Tibial artery (tissue), 4 donors: ENCODE data around the gene PALLD.
A peak's percentile ranks its signal among the peaks of the same experiment; 100 is the strongest.

ENCODE experiments used
- DNase-seq, 2 donors: peaks; one replicate each; pipeline ENCODE4 v3.0.0-alpha.2; 2019
- H3K27ac ChIP-seq, 2 donors: fragments of 200-600 bp; sonication (generic) in 1 of 2; 1 replicate in 1 of 2; 2 replicates in 1 of 2; pipeline ENCODE4 v1.5.1; 2018 to 2019; ENCODE audit warnings: mild to moderate bottlenecking in 1 of 2
- H3K27me3 ChIP-seq, 2 donors: fragments of 200-600 bp; sonication (generic) in 1 of 2; one replicate each; pipeline versions ENCODE4 v1.5.1 to v1.6.0; 2016 to 2019
- H3K36me3 ChIP-seq, 3 donors: fragments of 200-600 bp; sonication (generic) in 2 of 3; one replicate each; pipeline ENCODE4 v1.5.1; 2016 to 2019; ENCODE audit warnings: mild to moderate bottlenecking in 2 of 3
- H3K4me1 ChIP-seq, 4 donors: fragments of 200-600 bp; sonication (generic) in 2 of 4; 1 replicate in 3 of 4; 2 replicates in 1 of 4; pipeline ENCODE4 v1.5.1; 2016 to 2019
- H3K4me3 ChIP-seq, 2 donors: fragments of 200-600 bp; sonication (generic) in 1 of 2; 1 replicate in 1 of 2; 2 replicates in 1 of 2; pipeline ENCODE4 v1.5.1; 2018 to 2019; ENCODE audit warnings: mild to moderate bottlenecking in 2 of 2
- H3K9me3 ChIP-seq, 3 donors: fragments of 200-600 bp; sonication (generic) in 1 of 3; one replicate each; pipeline ENCODE4 v1.5.1; 2016 to 2019
- intact Hi-C: fragments of 100-400 bp; cut with DNase I; formaldehyde crosslinking; loops from one replicate; pipeline ENCODE4 v1.15.0; 2023; ENCODE audit warnings: low total_unique reads
- TF ChIP-seq, protein P1 (sequence below), 2 experiments: fragments of 200-600 bp in 1 of 2; fragments of 450-650 bp in 1 of 2; IDR thresholded peaks; one replicate each; pipeline ENCODE4 v1.5.1; 2017 to 2019; ENCODE audit warnings: antibody characterized with exemption in 2 of 2, mild to moderate bottlenecking in 1 of 2, moderate library complexity in 1 of 2

Gene PALLD

GRCh38 chr4:168612450-168613135 lies 115.7 kb downstream of the PALLD start:
- H3K4me3 ChIP-seq: no peak overlapping the region
- intact Hi-C loops: no loop called here
- TF ChIP-seq, protein P1, sequence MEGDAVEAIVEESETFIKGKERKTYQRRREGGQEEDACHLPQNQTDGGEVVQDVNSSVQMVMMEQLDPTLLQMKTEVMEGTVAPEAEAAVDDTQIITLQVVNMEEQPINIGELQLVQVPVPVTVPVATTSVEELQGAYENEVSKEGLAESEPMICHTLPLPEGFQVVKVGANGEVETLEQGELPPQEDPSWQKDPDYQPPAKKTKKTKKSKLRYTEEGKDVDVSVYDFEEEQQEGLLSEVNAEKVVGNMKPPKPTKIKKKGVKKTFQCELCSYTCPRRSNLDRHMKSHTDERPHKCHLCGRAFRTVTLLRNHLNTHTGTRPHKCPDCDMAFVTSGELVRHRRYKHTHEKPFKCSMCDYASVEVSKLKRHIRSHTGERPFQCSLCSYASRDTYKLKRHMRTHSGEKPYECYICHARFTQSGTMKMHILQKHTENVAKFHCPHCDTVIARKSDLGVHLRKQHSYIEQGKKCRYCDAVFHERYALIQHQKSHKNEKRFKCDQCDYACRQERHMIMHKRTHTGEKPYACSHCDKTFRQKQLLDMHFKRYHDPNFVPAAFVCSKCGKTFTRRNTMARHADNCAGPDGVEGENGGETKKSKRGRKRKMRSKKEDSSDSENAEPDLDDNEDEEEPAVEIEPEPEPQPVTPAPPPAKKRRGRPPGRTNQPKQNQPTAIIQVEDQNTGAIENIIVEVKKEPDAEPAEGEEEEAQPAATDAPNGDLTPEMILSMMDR (IDR thresholded peaks at IDR 0.05): no peak
- no peaks in the 10 kb centered on the region for H3K9me3 ChIP-seq
- no peak for DNase-seq
- H3K27ac ChIP-seq: peak overlapping the region in 1 of 2 donors; percentile 23
- peaks cover 0 to 30% (median 16%) of the 10 kb centered on the region in 4 donors for H3K4me1 ChIP-seq
- no peaks in the 10 kb centered on the region for H3K27me3 ChIP-seq
- no peaks in the 10 kb centered on the region for H3K36me3 ChIP-seq

GRCh38 chr4:168613869-168614268 lies 117.0 kb downstream of the PALLD start:
- DNase-seq: no peak
- H3K27ac ChIP-seq: no peak overlapping the region
- no peaks in the 10 kb centered on the region for H3K36me3 ChIP-seq
- intact Hi-C loops: no loop called here
- TF ChIP-seq, protein P1 (IDR thresholded peaks at IDR 0.05): no peak
- peaks cover 0 to 37% (median 22%) of the 10 kb centered on the region in 4 donors for H3K4me1 ChIP-seq
- no peaks in the 10 kb centered on the region for H3K9me3 ChIP-seq
- H3K4me3 ChIP-seq: no peak overlapping the region
- H3K27me3 ChIP-seq: no peaks in the 10 kb centered on the region

GRCh38 chr4:168614281-168615057 lies 117.6 kb downstream of the PALLD start:
- H3K27ac ChIP-seq: no peak overlapping the region
- H3K36me3 ChIP-seq: no peaks in the 10 kb centered on the region
- H3K9me3 ChIP-seq: no peaks in the 10 kb centered on the region
- intact Hi-C loops: no loop called here
- no peak overlapping the region for H3K4me3 ChIP-seq
- H3K4me1 ChIP-seq: peaks cover 0 to 43% (median 28%) of the 10 kb centered on the region in 4 donors
- no peak for DNase-seq
- TF ChIP-seq, protein P1 (IDR thresholded peaks at IDR 0.05): no peak
- no peaks in the 10 kb centered on the region for H3K27me3 ChIP-seq

- H3K27me3 ChIP-seq: no peaks in the 10 kb centered on the region
- H3K9me3 ChIP-seq: no peaks in the 10 kb centered on the region
- no peaks in the 10 kb centered on the region for H3K36me3 ChIP-seq
- no peak overlapping the region for H3K4me3 ChIP-seq
- TF ChIP-seq, protein P1 (IDR thresholded peaks at IDR 0.05): no peak
- no peak for DNase-seq
- H3K4me1 ChIP-seq: peaks cover 0 to 49% (median 30%) of the 10 kb centered on the region in 4 donors
- intact Hi-C loops: no loop called here
- no peak overlapping the region for H3K27ac ChIP-seq
Measured at GRCh38 chr4:168615294-168616065, 118.6 kb downstream of the PALLD start.

DNA sequence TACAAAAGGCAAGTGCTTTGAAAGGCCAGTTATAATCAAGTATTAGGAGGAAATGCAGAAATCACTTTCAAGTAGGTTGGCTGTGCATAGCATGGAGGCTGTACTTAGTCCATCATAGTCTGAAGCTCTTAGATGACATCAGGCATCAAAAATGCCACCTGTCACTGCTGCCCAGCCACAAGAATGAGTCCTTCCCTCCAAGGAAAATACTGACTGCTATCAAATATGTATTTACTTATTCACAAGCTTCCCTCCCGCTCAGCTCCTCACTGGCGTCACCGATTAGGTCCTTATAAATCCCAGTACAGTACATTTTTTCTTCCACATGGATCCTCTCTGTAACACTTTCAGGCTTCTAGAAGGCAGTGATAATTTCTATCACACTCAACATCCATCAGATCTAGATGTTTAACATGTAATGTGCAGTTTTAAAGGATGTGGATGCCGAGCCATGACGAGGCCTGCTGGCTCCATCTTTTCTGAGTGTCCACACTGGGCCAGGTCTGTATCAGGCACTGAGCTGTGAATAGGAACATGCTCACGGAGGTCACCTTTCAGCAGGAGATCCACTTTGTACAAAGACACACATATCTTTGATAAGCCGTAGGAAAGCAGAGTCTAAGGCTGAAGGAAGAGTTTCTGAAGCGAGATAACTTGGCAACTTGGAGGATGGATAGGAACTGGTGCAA lies 121.9 kb downstream of the PALLD start:
- Histone ChIP-seq H3K36me3 (no peaks in the 10 kb centered on the region), H3K4me3 (no peak overlapping the region), H3K9me3 (no peaks in the 10 kb centered on the region), H3K4me1 (peaks cover 0 to 52% (median 32%) of the 10 kb centered on the region in 4 donors), H3K27ac (peak overlapping the region in 1 of 2 donors; percentile 2), H3K27me3 (no peaks in the 10 kb centered on the region)
- intact Hi-C loops: no loop called here
- TF ChIP-seq, protein P1 (IDR thresholded peaks at IDR 0.05): no peak
- no peak for DNase-seq
